ENCODE measurements around the gene DSTYK. TPM values are rescaled to one million over a fixed set of nuclear protein-coding genes. Genes with fewer than 3 reads are reported as not detected.
A peak's percentile ranks its signal among the peaks of the same experiment; 100 is the strongest.

Gene DSTYK
- total and polyA plus RNA-seq, 2 donors (not counting 3 experiments of a cell fraction or from before 2014, with no cell fraction given): 3.6 to 8.7 TPM

GRCh38 chr1:205227584-205228013, 16.1 kb upstream of the DSTYK start, which contains the start of gene TMCC2:
TSS of gene TMCC2 (plus strand) at chr1:205227946. CDS start at chr1:205228565, 619 bp downstream.
- H3K9me1 ChIP-seq (replicated peaks; ENCODE audit: control insufficient read depth, extremely low read depth, insufficient read depth, low read length): no peaks in the 10 kb centered on the region
- H2AFZ ChIP-seq (ENCODE audit: low read depth, low read length): peak within 1 kb of the TSS; percentile 87
- no peaks in the 10 kb centered on the region for H3K79me2 ChIP-seq (ENCODE audit: control insufficient read depth, insufficient read depth, low read length)
- peaks cover 17% of the 10 kb centered on the region for H3K4me1 ChIP-seq (ENCODE audit: control insufficient read depth, extremely low read depth, insufficient read depth, low read length)
- FAIRE-seq (peak; percentile 89), DNase-seq (ENCODE audit: low read depth, low spot score) (peak; percentile 81)
- dilution Hi-C loops (cut with MboI; ENCODE audit: extremely low pct_ligation_motif_present, low sequenced_read_pairs): no loop called here
- BruUV-seq (replicated peaks): no TSS peak
- H3K4me3 ChIP-seq (replicated peaks in 1 of 3; ENCODE audit: insufficient read depth in 1 of 3, low read depth in 1 of 3, low read length in 3 of 3): peak within 1 kb of the TSS; percentile 49 to 64 (median 60)
- ChIA-PET CTCF (interaction anchor here (0.7 to 3.1 kb wide), 14 partner anchors 9 to 421 kb away, joined by 3 to 50 read pairs (median 6); partner anchors contain the start of gene RBBP5), POLR2A (no interaction called here)
- H3K9ac ChIP-seq (replicated peaks; ENCODE audit: extremely low read depth, insufficient read depth, low read length): no peak within 1 kb of the TSS
- peak within 1 kb of the TSS; percentile 80 for H3K4me2 ChIP-seq (ENCODE audit: insufficient read depth, low read length)
- H4K20me1 ChIP-seq (replicated peaks; ENCODE audit: control insufficient read depth, extremely low read depth, insufficient read depth, low read length): no peaks in the 10 kb centered on the region
- no peaks in the 10 kb centered on the region for H3K36me3 ChIP-seq (ENCODE audit: control insufficient read depth in 2 of 2, extremely low read depth in 1 of 2, insufficient read depth in 2 of 2, low read length in 2 of 2)
- no peak for TF ChIP-seq MYC (IDR thresholded peaks at IDR 0.05; ENCODE audit: low read depth, low read length)
- peak in 1 of 2 donors; percentile 6 for TF ChIP-seq CTCF (IDR thresholded peaks at IDR 0.05; ENCODE audit: extremely low read depth in 1 of 2, insufficient read depth in 1 of 2, low read depth in 1 of 2, low read length in 2 of 2)
- H3K27me3 ChIP-seq (ENCODE audit: control insufficient read depth in 2 of 2, insufficient read depth in 2 of 2, low read length in 2 of 2): peaks cover 17 to 36% of the 10 kb centered on the region in 2 experiments
- H3K9me3 ChIP-seq (replicated peaks; ENCODE audit: control insufficient read depth, insufficient read depth, low read length): no peaks in the 10 kb centered on the region
- H3K27ac ChIP-seq (ENCODE audit: insufficient read depth, low read depth, low read length): no peak within 1 kb of the TSS
- intact Hi-C loops (cut with micrococcal nuclease): loop anchor here (1.0 kb wide), 3 partner anchors 16 to 105 kb away; partner anchors contain the start of gene DSTYK

GRCh38 chr1:205226868-205227583, 15.5 kb upstream of the DSTYK start:
- Histone ChIP-seq H3K79me2 (ENCODE audit: control insufficient read depth, insufficient read depth, low read length) (no peaks in the 10 kb centered on the region), H3K27me3 (ENCODE audit: control insufficient read depth in 2 of 2, insufficient read depth in 2 of 2, low read length in 2 of 2) (peaks cover 17 to 36% of the 10 kb centered on the region in 2 experiments), H3K4me1 (ENCODE audit: control insufficient read depth, extremely low read depth, insufficient read depth, low read length) (peaks cover 17% of the 10 kb centered on the region), H2AFZ (ENCODE audit: low read depth, low read length) (peak overlapping the region; percentile 87), H3K4me3 (replicated peaks in 1 of 3; ENCODE audit: insufficient read depth in 1 of 3, low read depth in 1 of 3, low read length in 3 of 3) (peak overlapping the region; percentile 49 to 64 (median 60)), H3K36me3 (ENCODE audit: control insufficient read depth in 2 of 2, extremely low read depth in 1 of 2, insufficient read depth in 2 of 2, low read length in 2 of 2) (no peaks in the 10 kb centered on the region), H3K9ac (replicated peaks; ENCODE audit: extremely low read depth, insufficient read depth, low read length) (no peak overlapping the region), H4K20me1 (replicated peaks; ENCODE audit: control insufficient read depth, extremely low read depth, insufficient read depth, low read length) (no peaks in the 10 kb centered on the region), H3K4me2 (ENCODE audit: insufficient read depth, low read length) (peak overlapping the region; percentile 80), H3K27ac (ENCODE audit: insufficient read depth, low read depth, low read length) (no peak overlapping the region), H3K9me3 (replicated peaks; ENCODE audit: control insufficient read depth, insufficient read depth, low read length) (no peaks in the 10 kb centered on the region), H3K9me1 (replicated peaks; ENCODE audit: control insufficient read depth, extremely low read depth, insufficient read depth, low read length) (no peaks in the 10 kb centered on the region)
- no peak for TF ChIP-seq MAX (IDR thresholded peaks at IDR 0.05; ENCODE audit: insufficient read depth, insufficient read length)
- TF ChIP-seq FOS (IDR thresholded peaks at IDR 0.05; ENCODE audit: borderline replicate concordance, insufficient read depth, low read length): no peak
- TF ChIP-seq MYC (IDR thresholded peaks at IDR 0.05; ENCODE audit: low read depth, low read length): no peak
- no peak for TF ChIP-seq POLR2A (IDR thresholded peaks at IDR 0.05; ENCODE audit: low read depth, low read length)
- no peak for TF ChIP-seq GATA2 (IDR thresholded peaks at IDR 0.05; ENCODE audit: insufficient read depth, insufficient read length, low read depth, low read length)
- no peak for TF ChIP-seq CTCF (IDR thresholded peaks at IDR 0.05; ENCODE audit: extremely low read depth in 1 of 2, insufficient read depth in 1 of 2, low read depth in 1 of 2, low read length in 2 of 2)
- no peak for TF ChIP-seq EZH2 (IDR thresholded peaks at IDR 0.05; ENCODE audit: borderline replicate concordance, low read depth, low read length, severe bottlenecking)
- TF ChIP-seq JUN (IDR thresholded peaks at IDR 0.05; ENCODE audit: borderline replicate concordance, insufficient read depth, insufficient read length, low read depth): no peak
- no peak for TF ChIP-seq POLR2AphosphoS5 (IDR thresholded peaks at IDR 0.05; ENCODE audit: insufficient read depth, low read depth, low read length)
- intact Hi-C loops (cut with micrococcal nuclease): loop anchor here (1.0 kb wide), 3 partner anchors 16 to 105 kb away; partner anchors contain the start of gene DSTYK
- CTCF ChIA-PET: interaction anchor here (0.8 to 2.1 kb wide), 9 partner anchors 8 to 420 kb away, joined by 3 to 14 read pairs (median 5); partner anchors contain the start of gene RBBP5
- POLR2A ChIA-PET: no interaction called here
- dilution Hi-C loops (cut with MboI; ENCODE audit: extremely low pct_ligation_motif_present, low sequenced_read_pairs): no loop called here
- BruUV-seq (replicated peaks): no TSS peak
- DNase-seq (ENCODE audit: low read depth, low spot score): peak; percentile 37
- peak; percentile 63 for FAIRE-seq
